Trophoblast cell (in vitro differentiated cells and primary cell): ENCODE results near the gene CASP2.

Experiments
- DNase-seq, 2 donors: peaks; one replicate each; pipeline ENCODE4 v3.0.0-alpha.2; 2016
- H2AFZ ChIP-seq: 2 replicates; pipeline ENCODE4 v1.6.1; 2013; ENCODE audit warnings: low read length, moderate library complexity, mild to moderate bottlenecking; ENCODE audit not compliant: insufficient read depth, poor library complexity
- H2AK5ac ChIP-seq: 2 replicates; pipeline ENCODE4 v1.6.1; 2013; ENCODE audit warnings: mild to moderate bottlenecking, low read length
- H2BK120ac ChIP-seq: 2 replicates; pipeline ENCODE4 v1.6.1; 2013; ENCODE audit warnings: low read length, mild to moderate bottlenecking, moderate library complexity; ENCODE audit not compliant: insufficient read depth, poor library complexity
- H2BK12ac ChIP-seq: 2 replicates; pipeline ENCODE4 v1.6.1; 2013; ENCODE audit warnings: mild to moderate bottlenecking, low read length, moderate library complexity
- H2BK5ac ChIP-seq: 2 replicates; pipeline ENCODE4 v1.6.1; 2013; ENCODE audit warnings: low read length, low read depth, moderate library complexity, mild to moderate bottlenecking; ENCODE audit not compliant: poor library complexity
- H3K14ac ChIP-seq: 2 replicates; pipeline ENCODE4 v1.6.1; 2013; ENCODE audit warnings: mild to moderate bottlenecking, low read length
- H3K18ac ChIP-seq: 2 replicates; pipeline ENCODE4 v1.6.1; 2013; ENCODE audit warnings: mild to moderate bottlenecking, low read length
- H3K23ac ChIP-seq: 2 replicates; pipeline ENCODE4 v1.6.1; 2013; ENCODE audit warnings: low read length
- H3K27ac ChIP-seq: 2 replicates; pipeline ENCODE4 v1.5.1; 2013; ENCODE audit warnings: low read depth, mild to moderate bottlenecking, inconsistent platforms, low read length, moderate library complexity
- H3K27me3 ChIP-seq: 2 replicates; pipeline ENCODE4 v1.6.1; 2013; ENCODE audit warnings: inconsistent platforms, mild to moderate bottlenecking, low read length, moderate library complexity; ENCODE audit not compliant: insufficient read depth
- H3K36me3 ChIP-seq, 2 experiments: 1 replicate in 1 of 2; 2 replicates in 1 of 2; pipeline ENCODE4 v1.6.1; 2013; ENCODE audit warnings: low read length in 2 of 2, mild to moderate bottlenecking in 2 of 2, moderate library complexity in 1 of 2; ENCODE audit not compliant: insufficient read depth in 2 of 2, control insufficient read depth in 1 of 2
- H3K4ac ChIP-seq: 2 replicates; pipeline ENCODE4 v1.6.1; 2013; ENCODE audit warnings: low read depth, mild to moderate bottlenecking, low read length, moderate library complexity
- H3K4me1 ChIP-seq, 2 experiments: 1 replicate in 1 of 2; 2 replicates in 1 of 2; pipeline ENCODE4 v1.6.1; 2013; ENCODE audit warnings: low read length in 2 of 2, mild to moderate bottlenecking in 2 of 2, moderate library complexity in 1 of 2; ENCODE audit not compliant: insufficient read depth in 2 of 2, control insufficient read depth in 1 of 2
- H3K4me2 ChIP-seq: 2 replicates; pipeline ENCODE4 v1.6.1; 2013; ENCODE audit warnings: inconsistent platforms, mild to moderate bottlenecking, low read length, moderate library complexity
- H3K4me3 ChIP-seq: 2 replicates; pipeline ENCODE4 v1.5.1; 2013; ENCODE audit warnings: mild to moderate bottlenecking, low read depth, low read length, inconsistent platforms
- H3K79me1 ChIP-seq: one replicate; pipeline ENCODE4 v1.6.1; 2013; ENCODE audit warnings: low read length
- H3K79me2 ChIP-seq: 2 replicates; pipeline ENCODE4 v1.6.1; 2013; ENCODE audit warnings: low read length, mild to moderate bottlenecking; ENCODE audit not compliant: control insufficient read depth, insufficient read depth, poor library complexity
- H3K9ac ChIP-seq: 2 replicates; pipeline ENCODE4 v1.6.1; 2013; ENCODE audit warnings: mild to moderate bottlenecking, low read length
- H3K9me3 ChIP-seq: 2 replicates; pipeline ENCODE4 v1.6.1; 2013; ENCODE audit warnings: low read depth, mild to moderate bottlenecking, control low read depth, inconsistent platforms, low read length; ENCODE audit not compliant: insufficient read depth
- H4K12ac ChIP-seq: 2 replicates; pipeline ENCODE4 v1.6.1; 2013; ENCODE audit warnings: low read depth, mild to moderate bottlenecking, low read length, moderate library complexity
- H4K8ac ChIP-seq: 2 replicates; pipeline ENCODE4 v1.6.1; 2013; ENCODE audit warnings: low read depth, mild to moderate bottlenecking, low read length, moderate library complexity
- H4K91ac ChIP-seq: one replicate; pipeline ENCODE4 v1.6.1; 2013; ENCODE audit warnings: low read depth, mild to moderate bottlenecking, low read length, moderate library complexity
- WGBS: extraction: QIAGEN DNeasy Blood & Tissue Kit; methylation state at CpG from one replicate; pipeline ENCODE4 v1.1.7; 2013; ENCODE audit warnings: missing lambda C conversion rate; ENCODE audit not compliant: insufficient read length, insufficient coverage; ENCODE audit errors: extremely low coverage; 5-methylcytosine and 5-hydroxymethylcytosine counted together

CASP2 gene

GRCh38 chr7:143321242-143321641 lies 33.1 kb downstream of the CASP2 start:
- no CpG with 5 or more reads among the region's 10 CpGs for WGBS

GRCh38 chr7:143321734-143322133 lies 33.6 kb downstream of the CASP2 start:
- Histone ChIP-seq H4K12ac (no peak overlapping the region), H3K27me3 (no peaks in the 10 kb centered on the region), H3K79me2 (no peaks in the 10 kb centered on the region), H2AK5ac (no peak overlapping the region), H3K18ac (no peak overlapping the region), H3K4me2 (no peak overlapping the region), H3K23ac (no peak overlapping the region), H3K4me1 (peaks cover 4 to 7% of the 10 kb centered on the region in 2 experiments), H3K36me3 (no peaks in the 10 kb centered on the region), H4K8ac (no peak overlapping the region), H2BK120ac (no peak overlapping the region), H2BK12ac (no peak overlapping the region), H2AFZ (no peak overlapping the region), H3K79me1 (no peaks in the 10 kb centered on the region), H3K4me3 (no peak overlapping the region), H3K27ac (no peak overlapping the region), H3K4ac (no peak overlapping the region), H3K14ac (no peak overlapping the region), H4K91ac (no peak overlapping the region), H2BK5ac (no peak overlapping the region), H3K9me3 (peaks cover 1% of the 10 kb centered on the region), H3K9ac (no peak overlapping the region)
- DNase-seq, result no peak
- WGBS, result no CpG with 5 or more reads among the region's 4 CpGs

More at GRCh38 chr7:143321242-143321641, 33.1 kb downstream of the CASP2 start:
- Histone ChIP-seq H3K4me3 (no peak overlapping the region), H3K27ac (no peak overlapping the region), H3K36me3 (no peaks in the 10 kb centered on the region), H2AK5ac (no peak overlapping the region), H3K14ac (no peak overlapping the region), H3K4me2 (no peak overlapping the region), H2BK12ac (no peak overlapping the region), H3K23ac (no peak overlapping the region), H2BK5ac (no peak overlapping the region), H2BK120ac (no peak overlapping the region), H2AFZ (no peak overlapping the region), H4K8ac (no peak overlapping the region), H3K79me1 (no peaks in the 10 kb centered on the region), H3K4ac (no peak overlapping the region), H3K4me1 (peaks cover 4 to 7% of the 10 kb centered on the region in 2 experiments), H3K79me2 (no peaks in the 10 kb centered on the region), H3K18ac (no peak overlapping the region), H4K12ac (no peak overlapping the region), H3K27me3 (no peaks in the 10 kb centered on the region), H4K91ac (no peak overlapping the region), H3K9me3 (peaks cover 1% of the 10 kb centered on the region), H3K9ac (no peak overlapping the region)
- no peak for DNase-seq

GRCh38 chr7:143322760-143323633 lies 34.8 kb downstream of the CASP2 start:
- no peak overlapping the region for H2AFZ ChIP-seq
- no peaks in the 10 kb centered on the region for H3K79me1 ChIP-seq
- no peak overlapping the region for H4K12ac ChIP-seq
- H2BK120ac ChIP-seq, result no peak overlapping the region
- H3K18ac ChIP-seq, result no peak overlapping the region
- H2BK5ac ChIP-seq, result no peak overlapping the region
- H3K9ac ChIP-seq, result no peak overlapping the region
- H3K4me3 ChIP-seq, result no peak overlapping the region
- WGBS, result no CpG with 5 or more reads among the region's 23 CpGs
- peaks cover 4 to 7% of the 10 kb centered on the region in 2 experiments for H3K4me1 ChIP-seq
- no peak overlapping the region for H4K91ac ChIP-seq
- H3K27me3 ChIP-seq, result no peaks in the 10 kb centered on the region
- no peak overlapping the region for H3K27ac ChIP-seq
- H3K14ac ChIP-seq, result no peak overlapping the region
- H2AK5ac ChIP-seq, result no peak overlapping the region
- H2BK12ac ChIP-seq, result no peak overlapping the region
- H4K8ac ChIP-seq, result no peak overlapping the region
- no peaks in the 10 kb centered on the region for H3K79me2 ChIP-seq
- peaks cover 1% of the 10 kb centered on the region for H3K9me3 ChIP-seq
- DNase-seq, result no peak
- no peak overlapping the region for H3K4ac ChIP-seq
- H3K36me3 ChIP-seq, result no peaks in the 10 kb centered on the region
- no peak overlapping the region for H3K23ac ChIP-seq
- H3K4me2 ChIP-seq, result no peak overlapping the region

GRCh38 chr7:143323653-143324052 lies 35.5 kb downstream of the CASP2 start:
- no peak for DNase-seq
- no peak overlapping the region for H3K27ac ChIP-seq
- H4K8ac ChIP-seq, result no peak overlapping the region
- no peaks in the 10 kb centered on the region for H3K79me1 ChIP-seq
- peaks cover 1% of the 10 kb centered on the region for H3K9me3 ChIP-seq
- H2AFZ ChIP-seq, result no peak overlapping the region
- no peaks in the 10 kb centered on the region for H3K27me3 ChIP-seq
- H3K23ac ChIP-seq, result no peak overlapping the region
- no peak overlapping the region for H2AK5ac ChIP-seq
- no peak overlapping the region for H4K91ac ChIP-seq
- peaks cover 3 to 4% of the 10 kb centered on the region in 2 experiments for H3K4me1 ChIP-seq
- no peak overlapping the region for H3K4ac ChIP-seq
- H2BK120ac ChIP-seq, result no peak overlapping the region
- H3K36me3 ChIP-seq, result no peaks in the 10 kb centered on the region
- H4K12ac ChIP-seq, result no peak overlapping the region
- H3K18ac ChIP-seq, result no peak overlapping the region
- no peaks in the 10 kb centered on the region for H3K79me2 ChIP-seq
- no peak overlapping the region for H3K4me2 ChIP-seq
- H2BK5ac ChIP-seq, result no peak overlapping the region
- no peak overlapping the region for H2BK12ac ChIP-seq
- no peak overlapping the region for H3K14ac ChIP-seq
- no CpG with 5 or more reads among the region's 12 CpGs for WGBS
- H3K4me3 ChIP-seq, result no peak overlapping the region
- no peak overlapping the region for H3K9ac ChIP-seq
